HG02610 (cell line): Measurements from ENCODE around the gene RASA3.
"Not testable (repeated sequence)": the region's sequence is repeated elsewhere in the genome, so short reads cannot be mapped to it uniquely, and the experiment has no call there.

Source experiments
- ATAC-seq: cut with Tn5 transposase; IDR thresholded peaks from one replicate; pipeline ENCODE4 v1.9.1; 2021; ENCODE audit warnings: mild to moderate bottlenecking, moderate library complexity; ENCODE audit not compliant: unreplicated experiment

Gene RASA3

DNA sequence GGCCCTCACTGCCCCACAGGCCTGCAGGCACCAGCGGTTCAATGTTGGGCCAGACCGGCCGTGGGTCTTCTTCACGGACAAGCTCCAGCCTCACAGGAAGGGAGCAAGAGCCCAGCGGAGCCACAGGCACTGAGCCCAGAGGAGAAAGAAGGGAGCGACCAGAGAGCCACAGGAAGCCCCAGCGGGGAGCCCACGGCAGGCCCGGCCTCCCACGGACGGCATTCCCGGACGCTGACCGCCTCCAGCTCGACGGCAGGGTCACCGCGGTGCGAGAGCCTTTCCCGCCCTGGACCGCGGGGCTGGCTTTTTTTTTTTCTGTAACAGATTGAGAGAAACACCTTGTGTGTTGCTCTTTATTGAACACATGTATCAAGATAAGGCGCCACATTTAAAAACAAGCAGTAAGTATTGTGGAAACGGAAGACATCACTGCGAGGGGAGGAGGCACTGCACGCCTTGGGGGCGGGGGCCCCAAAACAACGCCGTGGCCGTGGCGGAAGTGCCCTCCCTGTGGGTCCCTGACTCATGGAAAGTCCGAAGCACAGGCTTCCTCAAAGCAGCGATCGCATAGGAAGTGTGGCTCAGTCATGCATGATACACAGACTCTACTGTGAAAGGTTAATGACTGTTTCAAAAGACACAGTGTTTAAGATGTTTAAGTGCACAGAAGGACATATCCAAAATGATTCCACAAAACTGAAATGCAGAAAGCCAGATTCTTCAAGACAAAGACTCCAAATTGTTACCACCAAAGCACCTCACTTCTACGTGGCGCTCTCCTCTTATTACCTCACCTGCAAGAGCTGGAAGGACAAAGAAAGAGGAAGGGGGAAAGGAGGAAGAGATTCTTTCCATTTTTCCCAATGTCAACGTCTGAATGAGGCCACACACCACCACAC, 3.5 kb downstream of the RASA3 start:
- peak; percentile 62 for ATAC-seq

DNA sequence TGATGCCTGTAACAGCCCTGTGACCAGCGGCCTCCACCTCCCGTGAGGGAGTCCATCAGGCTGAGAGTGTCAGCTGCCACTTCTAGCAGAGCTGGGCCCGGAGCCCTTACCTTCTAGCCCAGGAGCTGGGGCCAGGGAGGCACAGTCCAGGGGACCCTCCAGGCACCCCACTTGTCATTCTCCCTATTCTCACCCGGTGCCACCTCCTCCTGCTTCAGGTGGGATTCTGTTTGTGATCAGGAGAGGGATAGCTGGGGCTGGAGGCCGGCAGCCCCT, 4.1 kb downstream of the RASA3 start:
- ATAC-seq = no peak

DNA sequence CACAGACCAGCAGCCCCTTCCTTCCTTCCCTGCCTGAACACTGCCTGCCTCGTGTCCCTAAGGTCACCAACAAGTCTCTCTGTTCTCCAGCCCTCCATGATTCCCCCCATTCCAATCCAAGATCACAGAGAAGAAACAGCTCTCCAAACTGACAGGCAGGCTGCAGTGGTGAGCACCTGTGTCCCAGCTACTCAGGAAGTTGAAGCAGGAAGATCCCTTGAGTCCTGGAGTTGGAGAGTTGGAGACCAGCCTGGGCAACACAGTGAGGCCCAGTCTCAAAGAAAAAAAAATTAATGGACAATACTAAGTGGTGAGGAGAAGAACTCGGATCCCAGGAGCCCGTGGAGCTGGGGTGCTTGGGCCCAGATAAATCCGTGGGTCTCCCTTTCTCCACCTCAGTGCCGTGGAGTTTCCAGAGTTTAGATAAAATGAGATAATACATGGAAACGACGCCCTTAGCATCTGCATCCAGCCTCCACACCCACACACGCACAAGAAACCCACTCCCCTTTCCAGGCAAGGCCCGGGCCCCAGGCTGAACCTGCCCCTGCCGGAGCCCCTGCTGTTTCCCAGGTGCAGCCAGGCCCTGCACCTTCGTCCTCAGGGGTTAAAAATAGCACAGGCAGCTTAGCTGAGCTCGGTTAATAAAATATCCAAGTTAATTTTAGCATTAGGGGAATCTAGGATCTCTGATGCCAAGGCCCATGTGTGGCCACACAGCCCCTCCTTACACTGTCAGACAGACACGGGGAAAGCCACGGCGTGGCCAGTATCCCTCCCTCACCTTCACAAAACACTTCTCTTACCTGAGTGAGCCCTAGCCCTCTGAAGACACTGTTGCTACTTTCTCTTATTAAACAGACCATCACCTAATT, 4.7 kb downstream of the RASA3 start:
- ATAC-seq = no peak

DNA sequence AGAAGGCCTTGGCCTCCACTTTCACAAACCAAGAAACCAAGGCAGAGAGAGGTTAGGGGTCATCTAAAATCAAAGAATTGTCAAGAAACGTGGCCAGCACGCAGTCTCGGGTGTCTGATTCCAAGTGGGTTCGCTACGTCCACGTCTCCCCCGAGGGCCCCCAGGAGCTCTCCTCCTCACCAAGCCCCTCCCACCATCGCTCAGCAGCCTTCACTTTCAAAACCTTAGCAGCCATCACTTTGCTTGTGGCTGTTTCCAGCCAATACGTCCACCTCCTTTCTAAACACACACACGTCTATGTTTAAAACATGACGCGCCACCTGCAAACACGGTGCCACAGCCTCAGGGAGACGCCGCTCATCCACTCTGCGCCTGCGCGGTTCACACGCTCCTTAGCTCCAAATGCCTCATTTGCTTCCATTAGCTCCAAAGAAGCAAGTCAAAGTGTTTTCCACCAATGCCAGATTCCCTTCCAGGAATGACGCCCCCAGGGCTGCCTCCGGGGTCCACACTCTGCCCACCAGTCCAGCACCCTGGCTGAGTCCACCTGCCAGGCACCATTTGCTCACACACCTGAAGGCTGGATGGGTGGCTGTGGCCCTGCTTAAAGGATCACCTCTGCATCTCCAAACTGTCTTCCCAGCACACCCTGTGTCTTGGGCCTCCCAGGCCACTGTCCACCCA, 5.5 kb downstream of the RASA3 start:
- ATAC-seq = no peak

DNA sequence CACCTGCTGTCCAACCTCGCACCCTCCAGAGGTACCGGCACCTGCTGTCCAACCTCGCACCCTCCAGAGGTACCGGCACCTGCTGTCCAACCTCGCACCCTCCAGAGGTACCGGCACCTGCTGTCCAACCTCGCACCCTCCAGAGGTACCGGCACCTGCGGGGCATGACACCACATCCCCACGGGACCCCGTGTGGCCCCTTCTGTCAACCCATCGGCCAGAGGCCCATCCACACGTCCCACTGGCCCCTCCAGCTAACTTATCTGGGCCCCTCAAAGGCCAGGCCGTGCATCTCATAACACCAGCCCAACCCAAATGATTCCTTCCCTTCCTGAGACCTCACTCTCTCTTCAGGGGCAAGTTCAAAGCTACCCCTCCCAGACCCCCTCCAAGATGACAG, 6.3 kb downstream of the RASA3 start:
- ATAC-seq = not testable (repeated sequence)

DNA sequence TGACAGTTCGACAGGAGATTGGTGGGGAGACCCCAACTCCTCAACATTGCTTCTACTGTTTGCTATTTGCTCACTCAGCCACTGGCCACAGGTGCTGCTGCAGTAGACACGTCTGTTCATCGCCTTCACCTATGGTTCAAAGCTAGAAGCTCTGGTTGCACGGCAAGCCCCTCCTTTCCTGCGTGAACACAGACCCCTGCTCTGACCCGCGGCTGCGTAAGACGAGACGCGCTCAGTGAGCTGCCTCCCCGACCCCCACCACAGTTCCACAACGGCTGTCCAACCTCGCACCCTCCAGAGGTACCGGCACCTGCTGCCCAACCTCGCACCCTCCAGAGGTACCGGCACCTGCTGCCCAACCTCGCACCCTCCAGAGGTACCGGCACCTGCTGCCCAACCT, 6.8 kb downstream of the RASA3 start:
- no peak for ATAC-seq

DNA sequence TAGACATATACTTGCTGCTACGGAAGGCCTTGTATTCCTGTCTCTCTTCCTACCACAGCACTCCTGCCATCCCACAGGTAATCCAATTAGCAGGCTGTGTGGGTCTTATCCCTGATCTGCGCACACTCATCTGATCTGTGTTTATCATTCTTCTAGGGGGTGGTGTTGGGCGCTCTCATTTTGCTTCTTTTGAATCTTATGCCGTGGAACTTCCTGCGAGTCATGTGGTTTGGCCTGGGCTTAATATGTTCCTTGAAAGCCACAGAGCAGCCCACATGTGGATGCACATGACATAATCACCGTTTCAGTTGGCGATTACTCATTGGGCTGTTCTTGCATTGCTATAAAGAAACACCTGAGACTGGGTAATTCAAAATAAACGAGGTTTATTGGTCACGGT, 7.5 kb downstream of the RASA3 start:
- ATAC-seq = no peak

DNA sequence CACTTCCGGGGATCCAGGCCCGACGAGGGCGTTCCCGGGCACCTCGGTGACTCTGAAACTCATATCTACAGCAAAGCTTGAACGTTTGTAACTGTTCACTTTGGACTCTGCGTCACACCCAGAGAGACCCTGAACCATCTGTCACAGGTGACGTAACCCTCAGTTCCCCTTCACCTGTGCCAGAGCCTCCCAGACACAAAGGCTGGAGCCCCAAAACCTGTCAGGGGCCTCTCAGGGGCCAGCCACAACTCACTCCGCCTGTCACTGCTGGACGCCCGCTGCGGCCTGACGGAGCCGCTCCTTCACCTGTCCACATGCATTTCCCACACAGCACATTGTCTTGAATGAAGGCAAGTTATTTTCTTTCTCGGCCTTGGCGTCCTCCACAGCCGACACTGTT, 8.0 kb downstream of the RASA3 start:
- no peak for ATAC-seq

DNA sequence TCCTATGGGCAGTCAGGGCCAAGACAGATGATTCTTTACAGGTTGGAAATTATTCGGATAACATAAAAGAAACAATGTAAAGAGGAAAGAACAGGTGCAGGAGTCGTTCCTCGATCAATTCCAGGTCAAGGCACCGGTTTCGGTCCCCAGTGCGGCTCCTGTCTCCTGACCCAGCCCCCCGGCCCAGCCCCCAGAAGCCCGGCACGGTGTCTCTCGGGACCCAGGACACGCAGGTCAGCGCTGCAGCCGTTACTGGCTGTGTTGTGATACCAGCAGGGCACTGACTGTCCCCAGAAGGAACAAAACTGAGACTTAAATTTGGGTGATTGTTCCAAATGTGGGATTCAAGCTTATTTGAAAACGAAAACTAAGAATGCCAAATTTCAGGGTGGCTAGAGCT, 8.5 kb downstream of the RASA3 start:
- no peak for ATAC-seq

DNA sequence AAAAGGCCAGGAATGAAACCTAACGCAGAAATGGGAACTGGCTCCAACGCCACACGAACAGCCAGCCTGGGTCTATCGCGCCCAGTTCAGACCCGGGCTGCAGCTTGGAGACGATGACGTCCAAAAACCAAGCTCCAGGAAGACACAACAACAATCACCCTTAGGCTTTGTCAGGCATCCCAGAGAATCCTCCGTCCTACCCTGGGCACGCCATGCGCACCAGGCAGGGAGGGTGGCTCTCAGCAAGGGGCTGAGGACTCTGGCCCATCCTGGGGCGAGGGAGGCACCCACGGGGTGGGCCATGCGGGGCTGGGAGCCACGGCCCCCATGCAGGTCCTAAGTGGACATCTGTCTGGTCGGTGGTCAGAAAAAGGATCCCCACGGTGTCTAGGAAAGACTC, 9.0 kb downstream of the RASA3 start:
- no peak for ATAC-seq

DNA sequence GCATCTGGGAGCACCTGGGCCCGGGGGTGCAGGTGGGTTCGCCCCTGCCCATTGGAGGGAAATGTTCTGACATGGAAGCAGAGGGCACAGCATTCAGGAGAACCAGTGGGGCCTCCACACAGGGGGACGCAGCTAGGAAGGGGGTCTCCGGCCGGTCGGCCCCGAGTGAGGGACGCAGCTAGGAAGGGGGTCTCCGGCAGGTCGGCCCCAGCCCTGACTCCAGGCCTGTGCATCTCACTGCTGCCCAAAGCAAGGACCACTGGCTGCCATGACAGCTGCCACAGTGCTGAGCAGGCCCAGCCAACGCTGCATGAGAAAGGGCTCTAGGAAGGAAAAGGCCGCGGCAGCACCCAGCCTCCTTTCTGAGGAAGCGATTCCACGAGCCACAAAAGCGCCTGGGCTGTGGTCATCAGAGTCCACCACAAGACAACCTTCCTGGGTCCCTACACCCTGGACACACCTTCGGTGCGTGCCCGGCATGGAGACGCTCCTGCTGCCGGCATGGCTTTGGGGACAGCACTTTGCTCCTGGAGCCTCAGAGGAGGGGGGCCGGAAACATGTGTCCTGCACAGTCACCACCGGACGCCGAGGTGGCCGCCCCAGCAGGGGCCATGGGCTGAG, 9.7 kb downstream of the RASA3 start:
- ATAC-seq = no peak

DNA sequence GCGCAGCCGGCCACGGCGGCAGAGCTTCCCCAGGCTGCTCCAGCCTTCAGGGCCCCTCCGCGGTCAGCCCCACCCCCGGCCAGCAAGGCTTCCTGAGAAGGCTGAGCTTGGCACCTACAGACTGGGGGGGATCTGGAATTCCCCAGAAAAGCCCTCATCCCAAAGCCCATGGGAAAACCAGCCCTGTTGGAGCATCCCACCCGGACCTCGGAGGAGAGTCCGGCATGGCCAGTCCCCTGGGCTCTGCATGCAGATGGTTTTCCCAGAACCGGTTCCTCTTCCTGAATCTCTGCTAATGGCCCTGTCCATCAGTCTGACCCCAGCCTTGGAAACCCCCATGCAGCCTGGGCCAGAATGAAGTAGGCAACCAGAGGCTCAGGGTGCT, 10.3 kb downstream of the RASA3 start:
- no peak for ATAC-seq

DNA sequence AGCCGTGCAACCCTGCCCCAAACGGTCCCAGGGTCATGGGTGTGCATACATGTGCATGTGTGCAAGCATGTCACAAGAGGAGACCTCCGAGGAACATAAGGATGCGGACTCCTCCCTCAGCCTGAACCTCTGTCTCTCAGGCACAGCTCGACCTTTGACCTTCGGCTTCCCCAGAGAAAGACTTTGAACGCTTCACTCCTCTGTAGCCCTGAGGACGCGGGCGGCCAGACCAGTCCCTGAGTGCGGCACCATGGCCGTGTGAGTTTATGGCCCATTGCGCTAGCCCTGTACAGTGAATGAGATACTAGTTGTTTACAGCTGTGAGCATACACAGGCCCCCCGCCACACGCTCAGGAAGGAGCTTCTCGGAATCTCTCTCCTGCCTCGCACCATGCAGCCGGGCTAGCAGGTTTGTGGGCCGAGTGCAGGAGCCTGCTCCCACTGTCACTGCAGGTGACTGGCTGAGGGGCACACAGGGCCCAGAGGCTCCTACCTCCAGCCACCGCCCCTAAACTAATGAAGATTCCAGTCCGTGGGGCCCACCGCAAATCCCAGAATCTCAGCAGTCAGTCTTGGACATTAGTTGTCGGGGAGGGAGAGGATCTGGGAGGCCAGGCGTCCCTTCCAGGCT, 10.8 kb downstream of the RASA3 start:
- no peak for ATAC-seq

DNA sequence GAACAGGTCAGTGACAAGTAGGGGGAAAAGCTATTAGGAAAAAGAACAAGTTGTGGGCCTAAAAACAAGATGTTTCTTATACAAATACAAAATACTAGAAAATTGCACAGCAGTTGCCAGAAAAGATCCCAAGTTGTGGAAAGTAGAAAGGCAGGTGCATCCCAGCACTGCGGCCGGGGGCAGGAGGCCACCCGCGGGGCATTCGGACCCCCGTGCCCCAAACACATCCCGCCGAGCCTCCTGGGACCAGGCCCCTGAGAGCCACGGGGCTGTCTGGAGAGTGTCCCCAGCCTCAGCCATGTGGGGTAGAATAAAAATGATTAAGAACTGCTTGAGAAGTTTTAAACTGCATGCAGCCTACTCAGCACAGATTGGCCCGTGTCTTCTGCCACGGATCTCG, 11.4 kb downstream of the RASA3 start:
- ATAC-seq = no peak

DNA sequence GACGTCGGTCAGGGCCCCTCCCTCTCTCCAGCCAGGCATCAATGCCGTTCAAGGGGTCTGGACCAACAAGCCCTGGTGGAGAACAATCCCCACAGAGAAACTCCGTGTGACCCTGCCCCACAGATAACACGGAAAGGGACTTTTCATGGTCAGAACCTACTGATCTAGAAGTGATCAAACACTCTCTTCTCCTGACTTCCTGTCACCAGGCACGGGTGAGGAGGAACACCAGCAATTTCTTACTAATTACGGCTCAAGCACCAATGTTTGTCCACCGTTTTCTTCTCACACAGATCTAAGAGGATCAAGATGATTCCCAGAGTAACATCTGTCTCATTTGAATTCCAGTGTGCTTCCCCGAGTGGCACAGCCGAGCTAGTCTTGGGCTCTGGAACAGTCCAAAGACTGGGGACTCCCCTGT, 11.8 kb downstream of the RASA3 start:
- no peak for ATAC-seq

DNA sequence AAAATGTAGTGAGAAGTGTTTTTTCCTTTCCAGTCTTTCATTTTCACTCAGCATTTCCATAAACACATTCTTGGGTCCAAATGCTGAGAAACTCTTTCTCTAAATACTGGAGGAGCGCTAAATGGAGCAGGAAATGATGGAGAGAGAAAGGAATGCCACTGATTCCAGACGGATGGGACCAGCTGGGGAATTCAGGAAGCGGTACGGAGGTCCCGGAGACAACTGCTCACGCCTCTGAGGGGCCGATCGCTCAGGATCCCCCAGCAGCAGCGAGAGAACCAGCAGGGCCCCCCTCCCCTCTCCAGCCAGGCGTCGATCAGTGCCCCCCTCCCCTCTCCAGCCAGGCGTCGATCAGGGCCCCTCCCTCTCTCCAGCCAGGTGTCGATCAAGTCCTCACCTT, 13.2 kb downstream of the RASA3 start:
- ATAC-seq = no peak

DNA sequence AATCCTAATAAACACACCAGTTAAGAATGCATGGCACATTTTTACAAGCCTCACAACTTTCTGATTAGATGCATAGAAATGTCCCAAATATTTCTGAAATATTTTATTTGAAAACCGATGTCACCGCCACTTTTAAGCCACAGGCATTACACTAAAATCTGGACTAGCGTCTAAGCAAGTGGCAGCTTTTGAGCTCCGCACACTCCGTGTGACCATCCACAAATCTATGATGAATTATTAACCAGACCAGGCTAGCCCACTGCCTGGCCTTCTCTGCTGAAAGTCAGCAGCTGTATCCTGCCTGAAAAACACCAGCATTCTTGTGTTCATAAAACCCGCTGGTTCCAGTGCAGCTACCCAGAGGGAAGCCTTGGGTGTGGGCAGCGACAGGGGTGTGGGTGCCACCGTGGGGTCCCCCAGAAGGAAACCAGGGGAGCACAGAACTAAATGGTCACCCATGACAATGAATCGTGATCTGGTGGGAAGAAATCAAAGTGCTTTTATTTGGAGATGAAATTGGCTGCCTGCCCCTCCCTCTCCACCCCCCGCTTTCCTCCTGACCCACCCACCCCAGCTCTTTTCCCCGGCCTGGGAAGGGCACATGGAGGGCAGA, 13.8 kb downstream of the RASA3 start:
- ATAC-seq = no peak

DNA sequence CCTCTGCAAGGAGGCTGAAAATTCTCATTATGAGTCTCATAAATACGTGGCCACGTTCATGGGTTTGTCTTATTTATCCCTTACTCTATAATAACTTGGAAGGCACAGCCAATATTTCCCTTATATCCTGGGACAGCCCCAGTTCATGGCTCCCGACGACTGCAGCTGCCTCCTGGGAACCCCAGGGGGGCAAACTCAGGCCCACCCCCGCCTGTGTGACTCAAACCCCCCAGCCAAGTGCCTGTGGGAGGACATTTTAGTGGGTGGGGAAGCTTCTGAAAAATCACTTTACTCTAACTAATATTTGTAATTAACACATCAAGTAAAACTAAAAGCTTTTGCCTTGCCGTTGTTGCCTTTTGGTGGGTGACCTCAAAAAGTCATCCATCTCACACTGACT, 14.3 kb downstream of the RASA3 start:
- ATAC-seq = no peak

DNA sequence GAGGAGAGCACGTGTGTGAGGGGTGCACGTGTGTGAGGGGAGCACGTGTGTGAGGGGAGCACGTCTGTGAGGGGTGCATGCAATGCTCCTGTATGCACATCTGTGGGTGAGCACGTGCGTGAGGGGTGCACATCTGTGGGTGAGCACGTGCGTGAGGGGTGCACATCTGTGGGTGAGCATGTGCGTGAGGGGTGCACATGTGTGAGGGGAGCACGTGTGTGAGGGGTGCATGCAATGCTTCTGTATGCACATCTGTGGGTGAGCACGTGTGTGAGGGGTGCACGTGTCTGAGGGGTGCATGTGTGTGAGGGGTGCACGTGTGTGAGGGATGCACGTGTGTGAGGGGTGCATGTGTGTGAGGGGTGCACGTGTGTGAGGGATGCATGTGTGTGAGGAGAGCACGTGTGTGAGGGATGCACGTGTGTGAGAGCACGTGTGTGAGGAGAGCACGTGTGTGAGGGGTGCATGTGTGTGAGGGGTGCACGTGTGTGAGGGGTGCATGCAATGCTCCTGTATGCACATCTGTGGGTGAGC, 15.0 kb downstream of the RASA3 start:
- not testable (repeated sequence) for ATAC-seq

DNA sequence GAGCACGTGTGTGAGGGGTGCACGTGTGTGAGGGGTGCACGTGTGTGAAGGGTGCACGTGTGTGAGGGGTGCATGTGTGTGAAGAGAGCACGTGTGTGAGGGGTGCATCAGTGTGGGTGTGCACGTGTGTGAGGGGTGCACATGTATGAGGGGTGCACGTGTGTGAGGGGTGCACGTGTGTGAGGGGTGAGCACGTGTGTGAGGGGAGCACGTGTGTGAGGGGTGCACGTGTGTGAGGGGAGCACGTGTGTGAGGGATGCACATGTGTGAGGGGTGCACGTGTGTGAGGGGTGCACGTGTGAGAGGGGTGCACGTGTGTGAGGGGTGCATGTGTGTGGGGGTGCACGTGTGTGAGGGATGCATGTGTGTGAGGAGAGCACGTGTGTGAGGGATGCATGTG, 15.7 kb downstream of the RASA3 start:
- no peak for ATAC-seq
